Retinal pigment epithelial cell (primary cell): ENCODE measurements around the gene GYS1.
"Not testable (repeated sequence)": the region's sequence is repeated elsewhere in the genome, so short reads cannot be mapped to it uniquely, and the experiment has no call there.

Experiments used
- DNase-seq: peaks from one replicate; pipeline ENCODE4 v3.0.0-alpha.2; 2010; ENCODE audit warnings: low read depth
- H3K4me3 ChIP-seq: 2 replicates; pipeline ENCODE4 v1.5.1; 2011; ENCODE audit warnings: mild to moderate bottlenecking, low read length, control low read depth, moderate library complexity
- CTCF ChIP-seq: conservative IDR thresholded peaks from 2 replicates; pipeline ENCODE4 v1.5.1; 2011; ENCODE audit warnings: low read depth, low read length, control low read depth, inconsistent platforms

GYS1 gene

GRCh38 chr19:48922548-48923490, 70.3 kb downstream of the GYS1 start:
- no peak overlapping the region for H3K4me3 ChIP-seq
- no peak for TF ChIP-seq CTCF
- no peak for DNase-seq

- TF ChIP-seq CTCF: no peak
- DNase-seq: no peak
- no peak overlapping the region for H3K4me3 ChIP-seq
These were observed 71.2 kb downstream of the GYS1 start for GRCh38 chr19:48921721-48922500.

- no peak for TF ChIP-seq CTCF
- no peak overlapping the region for H3K4me3 ChIP-seq
- no peak for DNase-seq
These were observed 72.2 kb downstream of the GYS1 start for GRCh38 chr19:48920949-48921348.

- DNase-seq, H3K4me3 ChIP-seq: not testable (repeated sequence)
These were observed 73.8 kb downstream of the GYS1 start for GRCh38 chr19:48919271-48919670.

- no peak for TF ChIP-seq CTCF
- no peak overlapping the region for H3K4me3 ChIP-seq
- DNase-seq: no peak
These were observed 74.3 kb downstream of the GYS1 start for GRCh38 chr19:48918801-48919247.
